ENCODE results near the gene RNF149. TPM values are rescaled to one million over a fixed set of nuclear protein-coding genes. Genes with fewer than 3 reads are reported as not detected.
"Not testable (repeated sequence)": the region's sequence is repeated elsewhere in the genome, so short reads cannot be mapped to it uniquely, and the experiment has no call there.

The RNF149 gene
- total RNA-seq, 2 experiments from 2014 or later: 139 to 150 TPM

- intact Hi-C loops (cut with DNase I, micrococcal nuclease): no loop called here
- peaks cover 20% of the 10 kb centered on the region for H3K4me1 Mint-ChIP-seq (ENCODE audit: low read depth)
These were observed 47.6 kb upstream of the RNF149 start for GRCh38 chr2:101356055-101356454.

GRCh38 chr2:101355401-101356054, 47.0 kb upstream of the RNF149 start:
- Histone ChIP-seq H3K9me3 (ENCODE audit: control insufficient read depth in 1 of 2, insufficient read depth in 1 of 2, low read length in 2 of 2) (no peaks in the 10 kb centered on the region), H3K4me1 (ENCODE audit: insufficient read depth, low read length) (no peaks in the 10 kb centered on the region), H3K27ac (ENCODE audit: low read depth in 1 of 2, low read length in 2 of 2) (no peak overlapping the region), H3K27me3 (ENCODE audit: control insufficient read depth in 1 of 2, insufficient read depth in 2 of 2, low read length in 2 of 2) (no peaks in the 10 kb centered on the region), H3K4me3 (ENCODE audit: low read length) (no peak overlapping the region), H3K36me3 (ENCODE audit: insufficient read depth, low read length) (no peaks in the 10 kb centered on the region)
- Mint-ChIP-seq H3K4me3 (no peak overlapping the region), H3K36me3 (ENCODE audit: low read depth) (no peaks in the 10 kb centered on the region), H3K9me3 (no peaks in the 10 kb centered on the region), H3K27me3 (no peaks in the 10 kb centered on the region), H3K27ac (no peak overlapping the region), H3K4me1 (ENCODE audit: low read depth) (peaks cover 19% of the 10 kb centered on the region)
- no peak for TF ChIP-seq CTCF (IDR thresholded peaks at IDR 0.05)
- ATAC-seq (ENCODE audit: poor library complexity) (no peak), DNase-seq (no peak)
- intact Hi-C loops (cut with DNase I, micrococcal nuclease): no loop called here
- ChIA-PET POLR2A (no interaction called here), CTCF (no interaction called here)

More at GRCh38 chr2:101356055-101356454, 47.6 kb upstream of the RNF149 start:
- Mint-ChIP-seq H3K27ac (no peak overlapping the region), H3K9me3 (no peaks in the 10 kb centered on the region), H3K27me3 (no peaks in the 10 kb centered on the region), H3K4me3 (no peak overlapping the region), H3K36me3 (ENCODE audit: low read depth) (no peaks in the 10 kb centered on the region)
- H3K4me1 ChIP-seq (ENCODE audit: insufficient read depth, low read length): peaks cover under 1% of the 10 kb centered on the region
- ATAC-seq (ENCODE audit: poor library complexity) (no peak), DNase-seq (no peak)
- POLR2A ChIA-PET: no interaction called here
- no peak overlapping the region for H3K4me3 ChIP-seq (ENCODE audit: low read length)
- no peaks in the 10 kb centered on the region for H3K9me3 ChIP-seq (ENCODE audit: control insufficient read depth in 1 of 2, insufficient read depth in 1 of 2, low read length in 2 of 2)
- CTCF ChIA-PET: no interaction called here
- no peak overlapping the region for H3K27ac ChIP-seq (ENCODE audit: low read depth in 1 of 2, low read length in 2 of 2)
- H3K27me3 ChIP-seq (ENCODE audit: control insufficient read depth in 1 of 2, insufficient read depth in 2 of 2, low read length in 2 of 2): no peaks in the 10 kb centered on the region
- no peaks in the 10 kb centered on the region for H3K36me3 ChIP-seq (ENCODE audit: insufficient read depth, low read length)
- TF ChIP-seq CTCF (IDR thresholded peaks at IDR 0.05): no peak

GRCh38 chr2:101354420-101355311, 46.2 kb upstream of the RNF149 start:
- Histone ChIP-seq H3K27ac (ENCODE audit: low read depth in 1 of 2, low read length in 2 of 2) (no peak overlapping the region), H3K36me3 (ENCODE audit: insufficient read depth, low read length) (no peaks in the 10 kb centered on the region), H3K4me1 (ENCODE audit: insufficient read depth, low read length) (peaks cover 7% of the 10 kb centered on the region), H3K9me3 (ENCODE audit: control insufficient read depth in 1 of 2, insufficient read depth in 1 of 2, low read length in 2 of 2) (no peaks in the 10 kb centered on the region), H3K27me3 (ENCODE audit: control insufficient read depth in 1 of 2, insufficient read depth in 2 of 2, low read length in 2 of 2) (no peaks in the 10 kb centered on the region), H3K4me3 (ENCODE audit: low read length) (no peak overlapping the region)
- intact Hi-C loops (cut with DNase I, micrococcal nuclease): no loop called here
- no peak for ATAC-seq (ENCODE audit: poor library complexity)
- ChIA-PET POLR2A (no interaction called here), CTCF (no interaction called here)
- no peak overlapping the region for H3K27ac Mint-ChIP-seq
- H3K27me3 Mint-ChIP-seq: no peaks in the 10 kb centered on the region
- H3K4me3 Mint-ChIP-seq: no peak overlapping the region
- no peak for TF ChIP-seq CTCF (IDR thresholded peaks at IDR 0.05)
- no peak for DNase-seq
- H3K4me1 Mint-ChIP-seq (ENCODE audit: low read depth): peaks cover 17% of the 10 kb centered on the region
- H3K36me3 Mint-ChIP-seq (ENCODE audit: low read depth): no peaks in the 10 kb centered on the region
- no peaks in the 10 kb centered on the region for H3K9me3 Mint-ChIP-seq

- ATAC-seq (ENCODE audit: poor library complexity); H3K36me3 Mint-ChIP-seq (ENCODE audit: low read depth); H3K36me3 ChIP-seq (ENCODE audit: insufficient read depth, low read length); intact Hi-C loops (cut with DNase I, micrococcal nuclease); H3K4me3 ChIP-seq (ENCODE audit: low read length); H3K27me3 ChIP-seq (ENCODE audit: control insufficient read depth in 1 of 2, insufficient read depth in 2 of 2, low read length in 2 of 2); H3K4me1 ChIP-seq (ENCODE audit: insufficient read depth, low read length); H3K9me3 ChIP-seq (ENCODE audit: control insufficient read depth in 1 of 2, insufficient read depth in 1 of 2, low read length in 2 of 2); H3K27me3 Mint-ChIP-seq; DNase-seq; H3K27ac ChIP-seq (ENCODE audit: low read depth in 1 of 2, low read length in 2 of 2); H3K4me3 Mint-ChIP-seq; H3K9me3 Mint-ChIP-seq; H3K27ac Mint-ChIP-seq: not testable (repeated sequence)
- ChIA-PET POLR2A (interaction anchor here (0.7 kb wide), 1 partner anchor 70 kb away, joined by 3 read pairs; no protein-coding TSS in a partner anchor), CTCF (interaction anchor here (1.1 kb wide), 1 partner anchor 10 kb away, joined by 3 read pairs; no protein-coding TSS in a partner anchor)
- peaks cover 11% of the 10 kb centered on the region for H3K4me1 Mint-ChIP-seq (ENCODE audit: low read depth)
These were observed 44.1 kb upstream of the RNF149 start for GRCh38 chr2:101352631-101353030.
